ENCODE data around the gene TPSG1.
"Not testable (repeated sequence)": the region's sequence is repeated elsewhere in the genome, so short reads cannot be mapped to it uniquely, and the experiment has no call there.

TPSG1 gene

GRCh38 chr16:1193143-1193824 is 31.8 kb downstream of the TPSG1 start:
- peak; percentile 23 for DNase-seq

GRCh38 chr16:1192384-1193073 is 32.5 kb downstream of the TPSG1 start:
- no peak for DNase-seq

GRCh38 chr16:1190789-1191188 is 34.3 kb downstream of the TPSG1 start:
- DNase-seq: not testable (repeated sequence)

GRCh38 chr16:1189455-1189854 is 35.6 kb downstream of the TPSG1 start:
- DNase-seq: no peak

GRCh38 chr16:1188432-1189189 is 36.5 kb downstream of the TPSG1 start:
- DNase-seq: no peak

- DNase-seq: not testable (repeated sequence)
These were observed 39.4 kb downstream of the TPSG1 start for GRCh38 chr16:1185460-1186207.

- no peak for DNase-seq
These were observed 40.1 kb downstream of the TPSG1 start for GRCh38 chr16:1184980-1185379.

- peak; percentile 83 for DNase-seq
These were observed 40.8 kb downstream of the TPSG1 start for GRCh38 chr16:1184156-1184868.

- no peak for DNase-seq
These were observed 41.8 kb downstream of the TPSG1 start for GRCh38 chr16:1182950-1183907.

GRCh38 chr16:1182316-1182671 is 42.8 kb downstream of the TPSG1 start:
- no peak for DNase-seq

- DNase-seq: no peak
These were observed 43.4 kb downstream of the TPSG1 start for GRCh38 chr16:1181404-1182315.

GRCh38 chr16:1180549-1181403 is 44.3 kb downstream of the TPSG1 start:
- DNase-seq: no peak

GRCh38 chr16:1178295-1178910 is 46.7 kb downstream of the TPSG1 start:
- DNase-seq: no peak

GRCh38 chr16:1177750-1178149 is 47.3 kb downstream of the TPSG1 start:
- DNase-seq: no peak

- DNase-seq: no peak
These were observed 48.0 kb downstream of the TPSG1 start for GRCh38 chr16:1177053-1177452.

GRCh38 chr16:1176280-1176897 is 48.7 kb downstream of the TPSG1 start:
- DNase-seq: no peak

GRCh38 chr16:1175566-1176279 is 49.3 kb downstream of the TPSG1 start:
- no peak for DNase-seq
